NCI-H446 treated with DMSO at 0.1 percent for 48 hours (cell line): ENCODE data around the gene MOV10L1.

Experiments
- DNase-seq: peaks from one replicate; lab custom pipeline; 2025; lab: John Stamatoyannopoulos, UW

Gene MOV10L1

GRCh38 chr22:50058906-50059880 is 30.6 kb upstream of the MOV10L1 start:
- DNase-seq: no peak

- DNase-seq: no peak
Measured at GRCh38 chr22:50059881-50060262, 29.9 kb upstream of the MOV10L1 start.

- DNase-seq: no peak
Measured at GRCh38 chr22:50060441-50061140, 29.2 kb upstream of the MOV10L1 start.

- no peak for DNase-seq
Measured at GRCh38 chr22:50061141-50061823, 28.5 kb upstream of the MOV10L1 start.

GRCh38 chr22:50061824-50062355 is 27.9 kb upstream of the MOV10L1 start:
- DNase-seq: no peak

- no peak for DNase-seq
Measured at GRCh38 chr22:50062509-50063135, 27.2 kb upstream of the MOV10L1 start.

- no peak for DNase-seq
Measured at GRCh38 chr22:50063589-50064393, 26.0 kb upstream of the MOV10L1 start.

DNA sequence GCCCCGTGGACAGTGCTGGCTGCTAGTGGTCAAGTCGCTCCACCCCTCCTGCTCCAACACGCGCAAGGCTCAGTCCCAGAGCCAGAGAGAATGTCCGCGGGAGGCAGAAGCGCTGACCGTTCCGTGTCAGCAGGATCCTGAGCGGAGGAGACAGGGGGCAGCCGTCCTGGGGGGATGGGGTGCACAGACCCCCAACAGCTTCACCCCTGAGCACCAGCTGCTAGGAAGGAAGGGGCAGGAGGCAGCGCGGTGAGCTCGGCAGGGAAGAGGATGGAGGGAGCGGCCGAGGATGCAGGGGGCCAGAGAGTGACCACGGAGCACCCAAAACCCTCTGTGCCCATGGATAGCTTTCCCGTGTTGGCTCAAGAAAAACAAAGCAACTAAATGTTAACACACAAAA is 25.4 kb upstream of the MOV10L1 start:
- no peak for DNase-seq

GRCh38 chr22:50067244-50067643 is 22.6 kb upstream of the MOV10L1 start:
- no peak for DNase-seq

DNA sequence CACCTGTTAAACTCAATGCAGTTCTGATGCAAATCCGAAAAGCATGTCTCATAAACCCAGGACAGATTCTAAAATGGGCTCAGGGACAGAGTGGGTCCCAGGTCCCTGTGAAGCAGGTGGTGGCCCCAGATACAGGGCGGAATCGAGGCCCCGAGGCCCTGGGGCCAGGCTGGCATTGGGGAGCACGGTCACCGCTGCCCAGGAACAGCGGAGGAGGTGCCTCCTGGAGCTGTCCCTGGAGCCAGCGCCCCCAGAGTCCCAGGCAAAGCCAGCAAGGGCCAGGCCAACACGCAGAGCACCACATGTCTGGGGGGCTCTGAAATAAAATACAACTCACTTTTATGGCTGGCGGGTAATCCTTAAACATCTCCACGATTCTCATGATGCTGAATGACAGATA is 21.7 kb upstream of the MOV10L1 start:
- no peak for DNase-seq

- DNase-seq: no peak
Measured at GRCh38 chr22:50070366-50070765, 19.4 kb upstream of the MOV10L1 start.

DNA sequence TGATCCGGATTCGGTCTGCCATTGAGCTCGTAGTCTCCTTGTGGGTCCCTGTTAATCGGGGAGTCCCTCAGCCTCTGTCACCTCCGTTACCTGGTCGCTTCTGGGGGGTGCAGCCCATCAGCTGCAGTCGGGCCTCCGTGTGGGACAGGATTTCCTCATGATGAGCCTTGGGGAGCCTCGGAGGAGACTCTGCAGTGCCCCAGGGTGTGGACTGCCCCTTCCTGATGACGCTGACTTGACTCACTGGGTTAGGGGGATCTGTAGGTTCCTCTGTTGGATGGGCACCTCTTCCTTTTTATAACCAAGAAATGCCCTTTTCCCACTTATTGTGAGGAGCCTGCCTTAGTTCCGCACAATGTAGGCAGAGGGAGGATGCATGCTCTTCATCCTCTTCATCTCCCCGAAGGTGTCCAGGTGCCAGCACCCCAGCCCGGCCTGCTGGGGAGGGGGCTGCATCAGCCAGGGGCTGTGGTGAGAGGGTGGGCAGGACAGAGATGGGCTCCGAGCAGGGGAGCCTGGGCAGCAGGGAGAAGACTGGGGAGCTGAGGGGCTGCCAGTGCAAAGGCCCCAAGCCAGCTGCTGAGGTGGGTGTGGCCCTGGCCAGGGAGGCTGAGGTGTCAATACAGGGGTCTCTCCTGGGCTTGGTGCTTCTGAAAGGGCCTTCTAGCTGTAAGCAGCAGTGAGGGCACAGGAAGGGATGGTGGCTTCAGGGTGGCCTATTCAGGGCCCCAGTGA is 18.2 kb upstream of the MOV10L1 start:
- DNase-seq: no peak

GRCh38 chr22:50072167-50072555 is 17.6 kb upstream of the MOV10L1 start:
- DNase-seq: no peak

DNA sequence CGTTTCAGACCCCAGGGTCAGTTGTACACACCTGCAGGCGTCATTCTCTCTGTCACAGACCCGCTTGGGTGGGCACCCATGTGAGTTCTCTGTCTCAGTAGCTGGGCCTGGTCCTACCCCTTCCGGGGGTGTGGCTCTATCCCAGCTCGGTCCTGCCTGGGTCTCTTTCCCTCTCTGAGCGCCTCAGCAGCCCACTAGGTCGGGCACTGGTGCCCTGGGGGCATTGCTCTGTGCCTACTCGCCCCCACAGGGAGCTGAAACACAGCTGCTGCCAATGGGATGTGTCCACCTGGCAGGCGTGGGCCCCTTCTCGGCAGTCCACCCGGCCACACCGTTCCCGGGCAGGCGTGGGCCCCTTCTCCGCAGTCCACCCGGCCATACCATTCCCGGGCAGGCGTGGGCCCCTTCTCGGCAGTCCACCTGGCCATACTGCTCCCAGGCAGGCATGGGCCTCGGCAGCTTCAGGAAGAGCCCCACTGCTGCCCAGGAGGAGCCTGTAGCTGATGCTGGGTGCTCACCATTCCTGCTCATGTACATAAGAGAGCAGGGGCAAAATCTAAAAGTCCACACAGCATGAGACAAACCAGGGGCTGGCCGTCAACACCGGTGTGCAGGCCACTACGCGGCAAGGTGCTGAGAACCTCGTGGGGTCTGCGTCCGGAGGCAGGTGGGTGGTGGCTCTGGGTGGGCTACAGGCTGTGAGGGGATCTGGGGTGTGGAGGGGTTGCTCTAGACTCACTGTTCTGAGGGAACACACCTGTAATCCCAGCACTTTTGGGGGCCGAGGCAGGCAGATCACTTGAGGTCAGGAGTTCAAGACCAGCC is 16.9 kb upstream of the MOV10L1 start:
- no peak for DNase-seq

DNA sequence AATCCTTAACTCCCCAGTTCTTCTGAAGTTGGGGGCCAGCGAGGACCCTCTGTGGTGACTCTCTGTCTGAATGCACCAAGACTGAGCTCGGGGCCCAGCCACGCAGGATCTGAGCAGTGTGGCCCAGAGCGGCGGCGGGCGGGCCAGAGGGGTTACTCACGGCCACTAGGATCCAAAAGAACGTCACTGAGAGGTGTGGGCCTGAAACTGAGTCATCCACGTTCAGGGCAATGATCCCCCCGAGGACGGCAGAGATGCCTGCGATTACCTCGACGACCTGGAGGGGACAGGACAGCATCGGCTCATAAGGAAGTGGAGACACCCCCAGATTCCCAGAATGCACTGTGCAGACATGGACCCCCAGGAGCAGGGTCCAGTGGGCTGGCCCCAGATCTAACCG is 15.8 kb upstream of the MOV10L1 start:
- no peak for DNase-seq

DNA sequence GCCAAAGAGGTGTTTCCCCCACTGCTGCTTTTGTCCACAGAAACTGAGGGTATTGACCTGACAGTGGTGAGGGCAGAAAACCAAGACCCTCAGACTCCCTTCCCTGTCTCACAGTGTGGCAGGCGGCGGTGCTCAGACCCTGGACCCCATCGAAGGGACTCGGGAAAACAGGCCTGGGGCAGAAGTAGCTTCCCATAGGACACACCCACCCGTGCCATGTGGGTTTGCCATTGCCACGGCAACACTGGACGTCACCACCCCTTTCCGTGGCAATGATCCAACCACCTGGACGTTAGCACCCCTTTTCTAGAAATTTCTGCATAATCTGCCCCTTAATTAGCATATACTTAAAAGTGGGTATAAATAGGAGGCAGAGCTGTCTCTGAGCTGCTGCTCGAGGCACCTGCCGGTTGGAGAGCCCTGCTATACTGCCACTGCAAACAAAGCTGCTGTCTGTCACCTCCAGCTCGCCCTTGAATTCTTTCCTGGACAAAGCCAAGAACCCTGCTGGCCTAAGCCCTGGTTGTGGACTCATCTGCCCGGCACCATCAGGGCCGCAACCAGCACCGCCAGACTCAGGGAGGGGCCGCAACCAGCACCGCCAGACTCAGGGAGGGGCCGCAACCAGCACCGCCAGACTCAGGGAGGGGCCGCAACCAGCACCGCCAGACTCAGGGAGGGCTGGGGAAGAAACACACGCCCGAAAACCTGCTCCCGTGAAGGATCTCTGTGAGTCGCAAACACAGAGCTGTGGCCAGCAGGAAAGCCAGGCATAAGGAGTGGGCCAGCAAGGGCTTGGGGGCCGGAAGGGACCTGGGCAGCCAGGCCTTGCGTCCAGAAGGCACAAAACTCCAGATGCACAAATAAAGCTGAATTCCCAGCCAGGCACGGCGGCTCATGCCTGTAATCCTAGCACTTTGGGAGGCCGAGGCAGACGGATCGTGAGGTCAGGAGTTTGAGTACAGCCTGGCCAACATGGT is 15.0 kb upstream of the MOV10L1 start:
- no peak for DNase-seq

- no peak for DNase-seq
Measured at GRCh38 chr22:50076646-50077535, 12.9 kb upstream of the MOV10L1 start.
